SH-SY5Y (cell line): Measurements from ENCODE around the gene KRTAP19-8.

Experiments used
- GATA2 ChIP-seq: IDR thresholded peaks from 2 replicates; pipeline ENCODE4 v1.6.1; 2011; ENCODE audit warnings: mild to moderate bottlenecking, low read depth, low read length
- GATA3 ChIP-seq: IDR thresholded peaks from 2 replicates; pipeline ENCODE4 v1.6.1; 2011; ENCODE audit warnings: low read depth, mild to moderate bottlenecking, low read length, moderate library complexity

GRCh38 chr21:31078216-31078615 is 39.9 kb upstream of the KRTAP19-8 start:
- no peak for TF ChIP-seq GATA2
- TF ChIP-seq GATA3: no peak
